Suprapubic skin (tissue), 4 donors: ENCODE measurements around the gene ZDHHC11B. TPM values are rescaled to one million over a fixed set of nuclear protein-coding genes. Genes with fewer than 3 reads are reported as not detected.
"Not testable (repeated sequence)": the region's sequence is repeated elsewhere in the genome, so short reads cannot be mapped to it uniquely, and the experiment has no call there.

Experiments
- DNase-seq, 2 donors: peaks; one replicate each; pipeline ENCODE4 v3.0.0-alpha.2; 2019; ENCODE audit warnings: low spot score in 2 of 2
- H3K27ac ChIP-seq: fragments of 200-600 bp; sonication (generic); one replicate; pipeline ENCODE4 v1.5.1; 2019
- H3K27me3 ChIP-seq: fragments of 200-600 bp; sonication (generic); one replicate; pipeline ENCODE4 v1.5.1; 2019
- H3K36me3 ChIP-seq: fragments of 200-600 bp; sonication (generic); one replicate; pipeline ENCODE4 v1.5.1; 2019
- H3K4me1 ChIP-seq: fragments of 200-600 bp; sonication (generic); one replicate; pipeline ENCODE4 v1.5.1; 2019
- H3K4me3 ChIP-seq: fragments of 200-600 bp; sonication (generic); one replicate; pipeline ENCODE4 v1.5.1; 2019; ENCODE audit warnings: mild to moderate bottlenecking
- H3K9me3 ChIP-seq: fragments of 200-600 bp; sonication (generic); one replicate; pipeline ENCODE4 v1.5.1; 2019
- EP300 ChIP-seq: sonication (generic); formaldehyde crosslinking; IDR thresholded peaks from one replicate; pipeline ENCODE4 v1.6.1; 2017; ENCODE audit warnings: antibody characterized with exemption
- POLR2A ChIP-seq, 2 donors: fragments of 450-650 bp; IDR thresholded peaks; one replicate each; pipeline ENCODE4 v1.6.1; 2017; ENCODE audit warnings: antibody characterized with exemption in 2 of 2, mild to moderate bottlenecking in 2 of 2, moderate library complexity in 2 of 2
- POLR2AphosphoS5 ChIP-seq, 3 donors: sonication (generic); formaldehyde crosslinking; IDR thresholded peaks; one replicate each; pipeline ENCODE4 v1.6.1; 2017; ENCODE audit warnings: antibody characterized with exemption in 3 of 3
- WGBS: methylation state at CpG from one replicate; pipeline ENCODE4 v1.1.5; 2018; 5-methylcytosine and 5-hydroxymethylcytosine counted together
- total RNA-seq, 4 donors: library from RNA; depleted of rRNA; stranded (reverse); fragments of >200 nt; gene quantifications; one replicate each; pipeline ENCODE4 v1.1.0, GENCODE V29; 2016
- TF ChIP-seq, protein P1 (sequence below), 2 donors: fragments of 200-600 bp in 1 of 2; fragments of 450-650 bp in 1 of 2; sonication (generic) in 1 of 2; IDR thresholded peaks; one replicate each; pipeline ENCODE4 v1.5.1; 2016 to 2019; ENCODE audit warnings: antibody characterized with exemption in 2 of 2, mild to moderate bottlenecking in 1 of 2, moderate library complexity in 1 of 2

ZDHHC11B gene, protein sequence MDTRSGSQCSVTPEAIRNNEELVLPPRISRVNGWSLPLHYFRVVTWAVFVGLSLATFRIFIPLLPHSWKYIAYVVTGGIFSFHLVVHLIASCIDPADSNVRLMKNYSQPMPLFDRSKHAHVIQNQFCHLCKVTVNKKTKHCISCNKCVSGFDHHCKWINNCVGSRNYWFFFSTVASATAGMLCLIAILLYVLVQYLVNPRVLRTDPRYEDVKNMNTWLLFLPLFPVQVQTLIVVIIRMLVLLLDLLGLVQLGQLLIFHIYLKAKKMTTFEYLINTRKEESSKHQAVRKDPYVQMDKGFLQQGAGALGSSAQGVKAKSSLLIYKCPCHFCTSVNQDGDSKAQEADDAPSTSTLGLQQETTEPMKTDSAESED
- 10 to 100 TPM in 3 of 4 donors, 1 to 10 TPM in 1; 9.3 to 35.2 (median 19.4) TPM for total RNA-seq

DNA sequence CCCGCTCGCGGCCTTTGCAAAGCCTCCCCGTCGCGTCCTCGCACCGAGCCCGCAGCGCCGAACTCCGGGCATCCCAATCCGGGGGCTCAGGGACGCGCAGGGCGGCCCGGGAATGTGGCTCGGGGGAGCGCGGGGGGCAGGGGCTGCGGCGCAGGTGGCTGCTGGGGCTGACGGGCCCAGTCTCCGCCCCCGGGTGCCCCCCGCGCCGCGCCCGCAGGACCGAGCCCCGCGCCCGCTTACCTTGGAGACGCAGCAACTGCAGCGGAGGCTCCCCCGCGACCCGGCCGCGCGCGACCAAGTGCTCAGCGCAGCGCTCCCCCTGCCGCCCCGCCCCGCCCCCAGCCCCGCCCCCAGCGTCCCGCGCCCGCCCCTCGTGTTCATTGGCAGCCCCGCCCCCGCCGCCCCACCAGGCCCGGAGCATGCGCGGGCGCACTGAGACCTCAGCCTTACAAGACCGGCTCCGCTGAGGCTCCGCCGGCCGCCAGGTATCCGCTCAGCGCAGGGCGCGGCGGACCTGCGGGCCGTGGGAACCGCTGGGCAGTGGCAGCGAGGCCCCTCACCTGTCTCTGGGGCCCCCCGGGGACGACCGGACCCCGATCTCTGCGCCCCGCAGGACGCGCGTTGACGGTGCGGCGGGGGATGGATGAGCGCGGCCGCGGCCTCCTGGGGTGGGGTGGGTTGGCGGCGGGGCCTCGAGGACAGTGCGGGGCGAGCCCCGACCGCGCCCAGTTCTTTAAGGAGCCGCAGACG lies at the start of gene ZDHHC11B:
Gene ZDHHC11B (minus strand): TSS at position 302 of the 750 bp plus-strand sequence. CDS start 17,810 bp downstream, outside the sequence.
- Histone ChIP-seq H3K4me1 (peaks cover 25% of the 10 kb centered on the region), H3K4me3 (peak within 1 kb of the TSS; percentile 68)
- H3K27me3 ChIP-seq, H3K36me3 ChIP-seq, H3K27ac ChIP-seq, H3K9me3 ChIP-seq: not testable (repeated sequence)
- DNase-seq: peak; percentile 94 to 95
- WGBS: under 1% methylated on average over 35 of the region's 101 CpGs

- H3K9me3 ChIP-seq, H3K27ac ChIP-seq, H3K36me3 ChIP-seq, H3K27me3 ChIP-seq, DNase-seq, H3K4me1 ChIP-seq, H3K4me3 ChIP-seq: not testable (repeated sequence)
- 81% methylated on average over 2 of the region's 2 CpGs for WGBS
Measured at GRCh38 chr5:834013-834412, 49.5 kb upstream of the ZDHHC11B start.

DNA sequence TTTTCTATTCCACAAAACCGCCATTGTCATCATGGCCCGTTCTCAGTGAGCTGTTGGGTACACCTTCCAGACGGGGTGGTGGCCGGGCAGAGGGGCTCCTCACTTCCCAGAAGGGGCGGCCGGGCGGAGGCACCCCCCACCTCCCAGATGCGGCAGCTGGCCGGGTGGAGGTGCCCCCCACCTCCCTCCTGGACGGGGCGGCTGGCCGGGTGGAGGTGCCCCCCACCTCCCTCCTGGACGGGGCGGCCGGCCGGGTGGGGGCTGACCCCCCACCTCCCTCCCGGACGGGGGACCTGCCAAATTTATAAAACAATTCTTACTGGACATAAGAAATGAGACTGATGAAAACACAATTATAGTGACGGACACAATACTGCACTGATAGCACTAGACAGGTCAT lies 43.7 kb upstream of the ZDHHC11B start:
- not testable (repeated sequence) for H3K4me3 ChIP-seq, H3K27ac ChIP-seq, DNase-seq, H3K9me3 ChIP-seq, H3K4me1 ChIP-seq, H3K36me3 ChIP-seq, H3K27me3 ChIP-seq
- WGBS: 97% methylated on average over 18 of the region's 19 CpGs

GRCh38 chr5:825544-825943 lies 41.0 kb upstream of the ZDHHC11B start:
- H3K36me3 ChIP-seq, H3K4me1 ChIP-seq, H3K9me3 ChIP-seq, DNase-seq, H3K4me3 ChIP-seq, H3K27me3 ChIP-seq, H3K27ac ChIP-seq: not testable (repeated sequence)
- 53% methylated on average over 1 of the region's 1 CpG for WGBS

DNA sequence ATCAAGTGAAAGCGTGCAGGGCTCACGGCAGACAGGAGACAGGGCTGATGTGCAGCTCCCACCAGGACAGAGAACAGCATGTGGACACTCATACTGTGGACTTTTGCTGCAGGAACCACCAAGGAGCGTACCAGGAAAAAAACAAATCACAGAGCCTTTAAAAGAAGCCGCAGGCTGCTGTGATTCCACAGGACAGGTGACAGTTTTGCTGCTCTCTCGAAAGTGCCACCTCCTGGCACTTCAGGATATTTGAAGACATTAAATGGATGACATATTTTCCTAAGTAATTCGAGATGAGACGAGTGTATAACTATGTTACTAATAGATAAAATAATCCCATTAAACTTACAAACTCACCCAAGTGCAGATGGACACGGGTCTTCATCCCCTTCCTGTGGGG lies 37.0 kb upstream of the ZDHHC11B start:
- no peaks in the 10 kb centered on the region for H3K36me3 ChIP-seq
- no peaks in the 10 kb centered on the region for H3K4me1 ChIP-seq
- H3K9me3 ChIP-seq: no peaks in the 10 kb centered on the region
- H3K27ac ChIP-seq: no peak overlapping the region
- DNase-seq: no peak
- TF ChIP-seq POLR2AphosphoS5 (IDR thresholded peaks at IDR 0.05): no peak
- no peak for TF ChIP-seq EP300
- TF ChIP-seq POLR2A (IDR thresholded peaks at IDR 0.05): no peak
- TF ChIP-seq, protein P1, sequence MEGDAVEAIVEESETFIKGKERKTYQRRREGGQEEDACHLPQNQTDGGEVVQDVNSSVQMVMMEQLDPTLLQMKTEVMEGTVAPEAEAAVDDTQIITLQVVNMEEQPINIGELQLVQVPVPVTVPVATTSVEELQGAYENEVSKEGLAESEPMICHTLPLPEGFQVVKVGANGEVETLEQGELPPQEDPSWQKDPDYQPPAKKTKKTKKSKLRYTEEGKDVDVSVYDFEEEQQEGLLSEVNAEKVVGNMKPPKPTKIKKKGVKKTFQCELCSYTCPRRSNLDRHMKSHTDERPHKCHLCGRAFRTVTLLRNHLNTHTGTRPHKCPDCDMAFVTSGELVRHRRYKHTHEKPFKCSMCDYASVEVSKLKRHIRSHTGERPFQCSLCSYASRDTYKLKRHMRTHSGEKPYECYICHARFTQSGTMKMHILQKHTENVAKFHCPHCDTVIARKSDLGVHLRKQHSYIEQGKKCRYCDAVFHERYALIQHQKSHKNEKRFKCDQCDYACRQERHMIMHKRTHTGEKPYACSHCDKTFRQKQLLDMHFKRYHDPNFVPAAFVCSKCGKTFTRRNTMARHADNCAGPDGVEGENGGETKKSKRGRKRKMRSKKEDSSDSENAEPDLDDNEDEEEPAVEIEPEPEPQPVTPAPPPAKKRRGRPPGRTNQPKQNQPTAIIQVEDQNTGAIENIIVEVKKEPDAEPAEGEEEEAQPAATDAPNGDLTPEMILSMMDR (IDR thresholded peaks at IDR 0.05): no peak
- H3K4me3 ChIP-seq: no peak overlapping the region
- 87% methylated on average over 8 of the region's 8 CpGs for WGBS
- no peaks in the 10 kb centered on the region for H3K27me3 ChIP-seq

- WGBS: 77% methylated on average over 3 of the region's 3 CpGs
- Histone ChIP-seq H3K27ac (no peak overlapping the region), H3K27me3 (no peaks in the 10 kb centered on the region), H3K9me3 (no peaks in the 10 kb centered on the region), H3K4me1 (no peaks in the 10 kb centered on the region), H3K4me3 (no peak overlapping the region), H3K36me3 (no peaks in the 10 kb centered on the region)
- no peak for DNase-seq
- TF ChIP-seq POLR2A (IDR thresholded peaks at IDR 0.05) (no peak), POLR2AphosphoS5 (IDR thresholded peaks at IDR 0.05) (no peak), EP300 (no peak)
- TF ChIP-seq, protein P1 (IDR thresholded peaks at IDR 0.05): no peak
Measured at GRCh38 chr5:820245-820644, 35.7 kb upstream of the ZDHHC11B start.

DNA sequence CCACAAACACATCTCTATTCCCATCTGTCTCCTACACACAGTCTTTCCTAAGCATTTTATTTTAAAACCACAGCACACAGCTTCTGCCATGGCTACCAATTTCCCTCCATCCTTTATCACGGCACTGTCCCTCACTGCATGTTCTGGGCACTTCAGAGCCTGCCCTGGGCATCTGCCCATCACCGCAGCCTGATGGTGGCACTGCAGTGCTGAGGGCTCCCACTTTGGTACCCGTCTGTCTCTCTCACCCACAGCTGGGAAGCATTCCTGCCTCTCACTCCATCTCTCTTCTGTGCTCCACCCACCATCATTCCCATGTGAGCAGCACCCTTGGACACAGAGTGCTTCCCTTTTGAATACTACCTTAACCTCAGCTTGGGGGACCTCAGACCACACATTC lies 34.5 kb upstream of the ZDHHC11B start:
- TF ChIP-seq, protein P1 (IDR thresholded peaks at IDR 0.05): no peak
- TF ChIP-seq POLR2A (IDR thresholded peaks at IDR 0.05): no peak
- no peak for TF ChIP-seq POLR2AphosphoS5 (IDR thresholded peaks at IDR 0.05)
- TF ChIP-seq EP300: no peak
- Histone ChIP-seq H3K36me3 (no peaks in the 10 kb centered on the region), H3K4me3 (no peak overlapping the region), H3K4me1 (no peaks in the 10 kb centered on the region), H3K27ac (no peak overlapping the region), H3K9me3 (no peaks in the 10 kb centered on the region), H3K27me3 (no peaks in the 10 kb centered on the region)
- WGBS: 84% methylated on average over 3 of the region's 3 CpGs
- no peak for DNase-seq
